ENCODE measurements around the gene TREML1.

The TREML1 gene

DNA sequence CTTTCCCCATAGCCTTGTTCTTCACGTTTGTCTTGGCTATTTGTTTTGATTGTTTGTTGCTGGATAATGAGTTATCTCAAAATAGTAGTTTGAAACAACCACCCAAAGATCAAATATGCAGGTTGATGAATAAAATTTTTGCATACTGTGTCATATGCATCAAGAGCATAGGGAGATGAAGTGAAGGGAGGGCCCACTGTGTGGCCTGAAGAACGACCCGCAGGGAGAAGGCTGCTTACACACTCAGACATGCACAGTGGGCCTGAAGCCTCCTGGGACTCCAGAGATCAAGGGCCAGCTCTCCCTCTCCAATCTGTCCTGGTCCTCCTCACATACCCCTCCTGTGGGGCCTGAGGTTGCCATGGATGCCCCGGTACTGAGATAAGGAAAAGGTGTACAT is 25.0 kb upstream of the TREML1 start:
- no peak for DNase-seq

DNA sequence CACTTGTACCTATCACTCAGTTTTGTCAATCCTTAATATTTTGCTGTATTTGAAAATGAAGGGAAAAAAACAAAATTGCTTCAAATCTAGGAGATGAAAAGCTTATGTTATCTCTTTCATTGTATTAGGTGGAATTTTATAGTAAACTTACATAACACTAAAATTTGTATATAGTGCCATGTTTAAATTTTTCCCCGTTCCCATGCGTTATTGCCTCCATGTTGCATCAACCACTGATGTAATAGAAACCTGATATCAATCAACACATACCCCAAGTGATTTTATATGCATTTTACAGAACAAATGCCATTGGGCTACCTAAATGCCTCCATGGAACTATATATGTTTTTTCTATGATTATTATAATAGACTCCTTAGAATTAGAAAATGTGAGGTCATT is 23.5 kb upstream of the TREML1 start:
- DNase-seq = no peak

DNA sequence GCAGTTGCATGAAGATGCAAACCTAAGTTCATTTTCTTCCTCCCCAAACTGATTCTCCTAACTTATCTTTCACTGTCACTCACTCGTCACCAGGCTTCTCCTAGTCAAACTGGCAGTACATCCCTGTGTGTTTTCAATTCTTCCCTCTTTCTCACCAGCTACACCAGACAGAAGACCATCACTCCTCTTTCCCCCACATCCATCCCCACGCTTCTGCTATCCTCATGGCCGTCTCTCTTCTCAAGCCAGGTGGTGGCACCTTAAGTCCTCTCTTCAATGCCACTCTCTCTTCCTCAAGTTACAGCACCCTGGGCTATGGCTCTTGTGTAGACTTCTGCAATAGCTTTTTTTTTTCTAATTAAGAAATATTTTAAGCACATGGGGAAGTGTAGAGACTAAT is 23.1 kb upstream of the TREML1 start:
- no peak for DNase-seq

DNA sequence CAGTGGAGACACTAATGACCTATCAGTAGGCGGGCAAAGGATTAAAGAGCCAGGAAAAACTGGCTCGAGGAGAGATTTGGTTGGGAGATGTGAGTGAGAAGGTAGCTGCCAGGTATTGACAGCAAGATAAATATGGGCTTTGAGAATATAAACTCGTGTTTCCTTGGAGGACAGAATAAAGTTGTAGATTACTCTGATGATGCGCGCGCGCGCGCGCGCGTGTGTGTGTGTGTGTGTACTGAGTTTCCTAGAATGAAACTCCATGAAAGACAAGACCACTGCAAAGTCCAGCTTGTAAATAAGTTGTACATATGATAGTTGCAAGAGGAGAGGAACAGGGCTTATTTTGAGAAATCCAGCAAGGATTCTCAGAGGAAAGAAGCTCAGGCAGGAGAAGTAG is 22.0 kb upstream of the TREML1 start:
- no peak for DNase-seq

DNA sequence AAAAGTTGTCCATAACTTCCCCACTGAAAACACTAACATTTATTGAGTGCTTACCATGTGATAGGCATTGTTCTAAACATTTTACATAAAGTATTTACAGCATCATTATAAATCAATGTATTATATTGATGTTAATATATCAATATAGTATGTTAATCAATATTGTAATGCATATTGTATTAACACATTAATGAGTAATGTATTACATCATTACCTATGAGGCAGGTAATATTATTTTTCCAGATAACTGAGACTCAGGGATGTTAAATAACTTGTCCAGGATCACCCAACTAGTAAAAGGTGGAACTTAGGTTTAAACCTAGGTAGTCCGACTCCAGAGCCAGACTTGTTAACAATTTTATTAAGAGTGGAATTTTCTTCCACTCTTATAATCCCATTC is 20.9 kb upstream of the TREML1 start:
- DNase-seq = no peak

DNA sequence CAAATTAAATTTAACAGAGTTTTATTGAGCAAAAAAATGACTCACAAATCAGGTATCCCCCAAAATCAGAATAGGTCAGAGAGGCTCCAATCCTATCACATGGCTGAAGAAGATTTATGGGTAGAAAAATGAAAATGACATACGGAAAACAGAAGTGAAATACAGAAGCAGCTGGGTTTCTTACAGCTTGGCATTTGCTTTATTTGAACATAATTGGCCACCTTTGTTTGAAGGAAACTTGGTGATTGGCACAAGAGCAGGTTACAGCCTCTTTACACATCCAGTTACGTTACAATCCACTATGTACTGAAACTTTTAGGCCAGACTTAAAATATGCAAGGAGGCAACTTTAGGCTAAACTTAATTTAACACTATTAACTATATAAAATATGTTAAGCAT is 20.5 kb upstream of the TREML1 start:
- no peak for DNase-seq

DNA sequence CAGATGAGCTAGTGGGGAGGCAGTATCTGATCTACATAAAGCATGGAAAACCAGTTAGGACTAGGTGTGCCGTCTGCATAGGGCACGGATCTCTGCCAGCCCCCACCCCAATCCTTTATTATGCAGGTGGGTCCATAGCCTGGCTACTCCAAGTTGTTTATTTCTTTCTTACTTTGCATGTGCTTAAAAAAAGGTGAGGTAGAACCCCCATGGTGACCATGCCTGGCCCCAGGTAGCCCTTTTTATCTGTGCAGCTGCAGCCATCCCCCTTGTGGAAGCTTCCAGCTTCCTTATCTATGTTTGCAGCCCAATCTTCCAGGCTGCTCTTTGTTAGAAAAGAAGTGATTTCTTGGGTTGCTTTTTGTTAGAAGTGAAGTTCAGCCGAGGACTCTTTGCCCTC is 17.8 kb upstream of the TREML1 start:
- no peak for DNase-seq

DNA sequence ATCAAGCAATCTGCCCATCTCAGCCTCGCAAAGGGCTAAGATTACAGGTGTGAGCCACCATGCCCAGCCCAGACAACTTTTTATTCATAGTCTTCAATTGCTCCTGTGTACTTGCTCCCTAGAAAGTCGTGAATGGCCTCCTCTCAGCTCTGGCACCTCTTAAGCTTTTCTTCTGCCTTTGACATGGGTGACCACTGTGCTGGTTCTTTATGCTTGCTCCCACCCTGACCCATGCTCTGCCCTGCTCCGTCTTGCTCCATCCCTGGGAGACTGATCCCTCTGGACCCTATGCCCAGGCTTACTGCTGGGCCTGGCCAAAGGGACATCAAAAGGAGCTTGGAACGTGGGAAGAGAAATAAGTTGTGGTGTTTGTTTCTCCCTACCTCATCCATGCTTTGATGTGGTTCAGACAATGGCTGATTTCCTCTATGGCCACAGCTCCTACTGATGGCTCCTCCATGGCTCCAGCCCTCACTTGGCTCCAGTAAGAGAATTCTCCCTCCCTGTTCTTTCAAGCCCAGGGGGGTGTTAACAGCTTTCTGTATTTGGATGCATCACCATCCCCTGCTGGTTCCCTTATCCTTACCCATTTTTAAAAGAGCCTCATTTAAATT is 16.5 kb upstream of the TREML1 start:
- DNase-seq = no peak

DNA sequence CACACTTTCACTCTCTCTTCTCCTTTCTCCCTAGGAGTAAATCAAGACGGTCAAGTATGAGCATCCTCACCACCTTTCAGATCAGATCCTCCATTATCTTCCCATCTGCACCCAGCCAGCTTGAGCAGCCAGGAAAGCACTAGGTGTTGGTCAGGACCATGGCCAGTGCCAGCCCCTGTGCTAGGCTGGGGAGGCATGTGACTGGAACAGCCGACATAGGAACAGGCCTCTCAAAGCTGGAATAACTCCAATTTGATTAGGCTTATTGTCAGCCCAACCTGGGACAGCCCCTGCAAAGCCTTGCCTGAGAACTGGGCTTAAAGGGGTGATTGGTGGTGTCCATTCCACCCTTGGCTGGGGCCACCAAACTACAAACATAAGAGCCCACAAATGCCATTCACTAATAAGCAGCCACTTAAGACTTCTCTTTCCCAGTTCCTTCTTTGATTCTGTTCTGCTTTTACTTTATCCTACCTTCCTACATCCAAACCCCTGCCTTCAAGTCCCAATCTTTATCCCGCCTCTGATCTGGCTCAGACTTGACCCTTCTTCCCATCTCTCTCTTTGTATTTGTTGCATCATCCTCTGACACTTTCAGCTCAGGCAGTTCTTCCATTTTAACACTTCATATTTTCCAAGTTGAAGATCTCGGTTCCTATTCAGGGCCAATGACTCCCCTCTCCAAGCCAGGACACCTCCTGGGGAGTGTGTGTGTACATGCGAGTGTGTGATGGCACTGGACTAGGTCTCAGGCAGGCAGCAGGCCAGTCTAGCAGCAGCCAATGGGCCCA is 13.2 kb upstream of the TREML1 start:
- DNase-seq = no peak

DNA sequence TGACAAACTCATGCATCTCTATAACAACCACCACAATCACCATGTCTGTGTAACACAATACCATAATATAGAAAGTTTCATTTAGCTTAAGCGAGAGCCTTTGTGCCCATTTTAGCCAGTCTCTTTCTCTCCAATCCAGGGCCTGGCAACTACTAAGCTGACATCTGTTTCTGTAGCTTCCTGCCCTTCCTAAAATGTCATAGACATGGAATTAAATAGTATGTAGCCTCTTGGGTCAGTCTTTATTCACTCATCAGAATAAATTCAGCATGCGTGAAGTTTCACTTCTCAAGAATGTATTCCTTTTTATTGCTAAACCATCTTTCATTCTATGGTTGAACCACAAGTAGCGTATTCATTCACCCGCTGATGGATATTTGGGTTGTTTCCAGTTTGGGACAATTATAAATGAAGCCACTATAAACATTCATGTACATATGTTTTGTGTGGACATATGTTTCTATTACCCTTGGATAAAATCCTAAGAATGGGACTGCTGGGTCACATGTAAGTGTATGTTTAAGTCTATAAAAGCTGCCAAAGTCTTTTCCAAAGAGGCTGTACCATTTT is 10.5 kb upstream of the TREML1 start:
- DNase-seq = no peak

DNA sequence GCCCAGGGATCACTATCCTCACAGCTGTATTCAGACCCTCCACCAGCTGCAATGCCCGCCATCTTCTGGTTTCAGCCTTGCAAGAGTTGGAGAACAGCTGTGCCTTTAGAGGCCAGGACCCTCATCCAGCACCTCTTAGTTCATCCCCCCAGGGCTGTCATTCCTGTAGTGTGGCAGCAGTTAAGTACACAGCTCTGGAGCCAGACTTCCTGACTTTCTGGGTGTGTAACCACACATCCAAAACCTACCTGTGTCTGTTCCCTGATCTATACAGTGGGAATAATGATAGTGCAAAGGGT is 9.2 kb upstream of the TREML1 start:
- no peak for DNase-seq

DNA sequence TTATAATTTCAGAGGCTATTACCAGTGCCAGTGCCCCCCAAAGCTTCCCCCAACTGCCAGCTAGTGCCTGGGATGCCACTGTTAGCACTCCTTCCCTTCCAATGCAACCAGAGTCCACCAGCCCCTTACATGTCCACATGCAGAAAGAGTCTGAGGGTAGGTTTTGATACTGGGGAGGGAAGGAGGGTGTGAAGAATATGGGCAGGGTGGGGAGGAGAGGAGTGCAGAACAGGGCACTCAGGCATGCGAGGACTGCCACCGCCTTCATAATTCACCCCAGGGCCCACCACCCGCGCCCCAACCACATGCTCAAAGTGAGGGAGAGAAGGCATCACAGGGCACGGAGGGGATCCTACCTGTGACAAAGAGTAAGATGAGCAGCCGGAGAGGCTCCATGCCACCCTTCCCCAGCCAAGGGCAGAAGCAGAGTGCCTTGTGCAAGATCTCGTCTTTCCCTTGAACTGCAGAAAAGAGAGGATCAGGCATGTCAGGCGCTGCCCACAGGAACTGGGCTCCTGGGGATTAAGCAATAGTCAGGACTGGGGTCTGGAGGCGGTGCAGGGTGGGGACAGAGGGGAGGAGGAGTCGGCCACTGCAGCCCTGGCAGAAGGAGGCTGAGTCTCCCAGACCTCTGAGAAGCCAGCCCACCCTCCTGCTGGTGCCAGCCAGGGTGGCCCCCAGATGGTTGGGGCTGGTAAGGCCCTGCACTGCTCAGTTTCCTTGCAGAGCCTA is 8.7 kb upstream of the TREML1 start, which contains the start of gene TREM2:
Gene TREM2 (minus strand): TSS at position 430 of the 732 bp plus-strand sequence. CDS start 34 bp downstream, at position 396.
- peak in 1 of 58 donors; percentile 10 for DNase-seq

DNA sequence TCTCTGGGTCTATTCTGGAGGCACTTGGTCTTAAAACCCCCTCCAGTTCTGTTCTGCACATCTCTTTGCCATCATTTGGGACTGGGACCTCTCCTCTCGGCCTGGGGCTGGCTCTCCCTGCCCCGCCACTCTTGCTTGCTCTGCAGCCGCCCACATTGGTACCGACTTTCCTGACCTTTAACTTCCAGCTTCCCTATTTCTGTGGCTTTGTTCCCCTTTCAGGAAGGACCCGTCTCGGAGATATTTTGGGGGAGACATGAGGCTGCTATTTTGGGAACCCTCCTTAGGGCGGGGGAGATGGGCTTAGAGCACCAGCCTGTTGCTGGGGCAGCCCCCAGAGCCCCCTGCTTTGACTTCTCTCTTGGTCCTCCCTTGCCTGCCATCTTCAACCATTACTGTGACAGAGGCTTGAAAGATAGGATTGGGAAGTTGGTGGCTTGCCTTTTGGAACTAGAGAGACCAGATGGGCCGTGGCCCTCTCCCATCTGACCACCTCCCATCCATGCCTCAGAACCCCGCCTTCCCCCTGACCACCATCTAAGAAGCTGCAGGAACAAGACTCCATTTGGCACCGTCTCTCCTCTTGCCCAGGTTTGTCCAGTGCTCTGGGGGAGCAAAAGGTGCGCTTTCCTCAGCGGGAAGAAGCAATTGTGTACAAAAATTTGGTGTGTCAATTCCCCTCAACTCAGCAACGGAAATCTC is 7.9 kb upstream of the TREML1 start:
- peak in 7 of 58 donors; percentile 9 to 34 (median 19) for DNase-seq

DNA sequence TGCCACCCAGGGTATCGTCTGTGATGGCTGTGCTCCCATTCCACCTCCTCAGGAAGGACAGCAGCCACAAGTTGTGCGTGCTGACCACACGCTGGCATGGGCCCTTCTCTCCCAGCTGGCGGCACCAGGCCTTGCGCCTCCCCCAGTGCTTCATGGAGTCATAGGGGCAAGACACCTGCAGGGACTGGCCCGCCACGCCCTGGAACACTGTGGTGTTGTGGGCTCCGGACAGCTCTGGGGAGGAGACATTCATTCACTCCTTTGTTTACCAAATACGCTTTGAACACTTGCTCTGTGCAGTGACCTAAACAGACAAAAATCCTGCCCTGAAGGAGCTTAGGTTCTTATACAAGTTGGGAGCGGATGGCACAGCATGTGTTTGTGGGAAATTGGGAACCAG is 7.2 kb upstream of the TREML1 start:
- no peak for DNase-seq

DNA sequence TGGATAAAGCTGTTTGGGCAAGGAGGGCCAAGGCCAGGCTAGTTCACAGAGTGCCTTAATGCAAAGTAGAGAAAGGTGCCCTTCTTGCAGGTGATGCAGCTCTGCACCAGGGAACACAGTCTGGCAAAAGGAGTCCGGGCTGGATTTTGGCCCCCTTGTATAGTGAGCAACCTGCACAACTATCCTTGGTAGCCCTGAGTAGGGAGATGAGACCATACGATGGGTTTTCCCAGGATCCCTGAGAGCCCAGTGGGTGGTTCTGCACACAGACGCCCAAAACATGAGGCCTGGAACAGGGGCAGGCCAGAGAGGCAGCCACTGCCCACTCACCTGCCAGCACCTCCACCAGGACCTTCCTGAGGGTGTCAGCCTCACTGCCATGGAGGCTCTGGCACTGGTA is 6.8 kb upstream of the TREML1 start:
- DNase-seq = no peak

DNA sequence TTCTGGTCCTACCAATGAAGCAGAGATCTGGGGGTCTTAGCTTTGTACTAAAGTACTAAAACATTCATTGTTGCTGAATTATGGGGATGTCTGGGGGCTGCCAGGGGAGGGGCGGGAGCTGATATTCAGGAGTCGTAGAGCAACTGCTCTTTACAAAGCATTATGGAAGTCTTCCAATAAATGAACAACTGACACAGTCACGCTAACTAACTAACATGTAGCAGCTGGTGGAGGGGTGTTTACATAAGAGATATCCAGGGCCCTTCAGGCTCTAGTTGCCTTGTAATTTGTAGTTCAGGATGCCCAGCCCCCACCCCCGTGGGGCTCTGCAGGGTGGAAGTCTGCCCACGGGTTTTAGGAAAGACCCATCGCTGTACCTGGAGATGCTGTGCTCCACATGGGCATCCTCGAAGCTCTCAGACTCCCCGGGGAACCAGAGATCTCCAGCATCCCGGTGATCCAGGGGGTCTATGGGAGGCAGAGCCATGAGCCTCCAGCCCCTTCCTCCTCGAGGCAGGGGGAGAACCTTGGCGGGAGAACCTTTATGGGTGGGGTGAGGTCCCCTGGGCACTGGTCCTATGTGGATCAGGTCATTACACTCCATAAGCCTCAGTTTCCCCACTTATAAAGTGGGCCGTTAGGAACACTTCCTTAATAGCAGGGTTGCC is 5.4 kb upstream of the TREML1 start:
- DNase-seq = no peak

DNA sequence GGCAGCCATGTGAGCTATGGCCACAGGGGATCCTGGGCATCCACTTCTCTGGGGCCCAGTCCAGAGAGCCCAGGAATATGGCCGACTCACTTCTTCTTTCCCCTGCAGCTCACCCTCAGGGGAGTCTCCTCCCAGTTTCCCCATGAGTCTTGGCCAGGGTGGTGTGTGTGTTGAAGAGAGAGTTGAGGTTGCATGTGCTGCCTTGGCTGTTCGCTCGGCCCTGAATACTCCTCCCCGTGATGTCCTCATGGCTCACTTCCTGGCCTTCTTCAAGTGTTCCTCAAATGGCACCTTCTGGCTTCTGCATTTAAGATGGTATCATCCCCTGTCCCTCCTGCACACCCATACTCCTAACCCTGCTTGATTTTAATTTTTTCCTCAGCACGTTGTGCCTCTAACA is 3.2 kb upstream of the TREML1 start:
- peak in 13 of 58 donors; percentile 5 to 32 (median 14) for DNase-seq

DNA sequence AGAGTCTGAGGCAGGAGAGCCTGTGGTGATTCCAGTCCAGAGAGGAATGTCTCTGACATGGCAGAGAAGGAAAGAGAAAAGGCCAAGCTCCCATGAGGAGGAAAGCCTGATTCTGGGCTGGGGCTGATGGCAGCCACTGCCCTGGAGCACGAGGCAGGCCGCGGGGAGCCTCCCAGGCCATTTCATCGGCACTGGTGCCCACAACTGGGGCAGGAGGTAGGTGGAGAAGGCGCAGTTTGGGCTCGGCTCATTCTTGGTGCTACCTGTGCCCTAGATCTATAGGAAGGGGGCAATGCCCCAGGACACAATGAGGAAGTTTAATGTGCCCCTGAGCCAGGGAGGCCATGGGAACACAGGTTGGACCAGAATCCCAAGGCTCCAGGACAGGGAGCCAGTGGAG is 2.6 kb upstream of the TREML1 start:
- DNase-seq = no peak

DNA sequence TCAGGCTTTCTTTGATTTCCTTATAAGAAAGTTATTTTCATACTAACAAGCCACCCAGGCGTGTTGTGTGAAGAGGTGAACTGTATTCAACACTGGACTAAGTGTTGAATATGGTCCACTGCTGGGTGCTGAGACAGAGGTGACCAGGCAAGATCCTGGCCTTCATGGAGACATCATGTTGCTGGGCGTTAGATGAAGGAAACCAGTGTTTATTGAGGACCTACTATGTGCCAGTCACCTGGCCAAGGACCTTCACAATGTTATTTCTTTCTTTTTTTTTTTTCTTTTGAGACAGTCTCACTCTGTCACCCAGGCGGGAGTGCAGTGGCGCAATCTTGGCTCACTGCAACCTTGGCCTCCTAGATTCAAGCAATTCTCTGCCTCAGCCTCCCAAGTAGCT is 1.9 kb upstream of the TREML1 start:
- no peak for DNase-seq

DNA sequence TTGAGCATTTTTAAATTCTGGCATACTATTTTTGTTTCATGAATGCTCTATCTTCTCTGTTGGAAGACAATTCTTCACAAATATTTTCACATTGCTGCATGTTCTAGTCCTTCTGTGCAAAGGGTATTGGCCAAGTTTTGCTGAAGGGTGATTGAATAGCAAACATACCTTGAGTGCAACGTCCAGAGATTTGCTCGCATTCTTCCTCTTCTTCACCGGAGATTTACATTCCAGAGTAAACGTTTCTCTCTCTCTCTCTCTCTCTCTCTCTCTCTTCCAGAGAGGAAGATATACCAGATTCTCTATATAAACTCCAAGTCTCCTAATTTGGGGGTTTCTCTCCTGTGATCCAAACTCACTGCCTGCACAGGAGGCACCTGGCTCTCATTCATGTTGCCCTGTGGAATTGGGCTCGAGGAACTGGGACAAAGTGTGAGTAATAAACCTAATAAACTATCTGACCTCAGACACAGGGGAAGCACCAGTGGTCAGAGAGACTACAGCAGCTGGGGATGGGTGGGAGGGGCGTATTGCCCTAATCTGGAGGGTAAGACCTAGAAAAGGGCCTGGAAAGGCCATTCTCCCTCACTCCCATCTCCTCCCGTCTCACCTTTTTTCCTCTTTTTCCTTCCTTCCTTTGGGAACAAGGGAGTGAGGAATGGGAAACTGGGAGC is 1.1 kb upstream of the TREML1 start:
- no peak for DNase-seq

DNA sequence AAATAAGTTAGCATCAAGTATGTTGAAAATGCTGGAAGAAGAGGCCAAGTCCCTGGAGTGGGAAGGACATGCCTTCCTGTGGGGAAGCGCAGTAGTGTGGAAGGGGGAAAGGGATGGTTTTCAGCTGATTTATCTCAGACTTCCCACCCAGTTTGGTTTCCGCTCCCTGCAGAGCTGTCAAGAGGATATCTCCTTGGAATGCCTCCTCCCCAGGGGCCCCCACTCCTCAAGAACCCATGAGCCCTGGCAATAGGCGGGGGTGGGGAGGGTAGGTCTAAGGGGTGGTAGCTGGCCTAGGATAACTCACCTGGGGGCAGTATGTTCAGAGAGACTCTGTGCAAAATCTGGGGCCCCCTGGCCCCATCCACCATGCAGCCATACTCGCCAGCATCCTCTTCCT is 696 bp downstream of the TREML1 start:
- no peak for DNase-seq
